H9 (cell line): ENCODE measurements around the gene WSB1. TPM values are rescaled to one million over a fixed set of nuclear protein-coding genes. Genes with fewer than 3 reads are reported as not detected.

ENCODE experiments used
- DNase-seq: peaks from one replicate; pipeline ENCODE4 v3.0.0-alpha.2; 2017
- H2AFZ ChIP-seq: one replicate; pipeline ENCODE4 v1.6.1; 2013; ENCODE audit warnings: mild to moderate bottlenecking, low read length, control low read depth, moderate library complexity
- H2AK5ac ChIP-seq: 2 replicates; pipeline ENCODE4 v1.6.1; 2013; ENCODE audit warnings: low read length, control low read depth, mixed read lengths; ENCODE audit not compliant: insufficient read length
- H2BK120ac ChIP-seq: one replicate; pipeline ENCODE4 v1.6.1; 2013; ENCODE audit warnings: low read depth, mild to moderate bottlenecking, low read length, control low read depth, inconsistent platforms; ENCODE audit not compliant: poor library complexity, severe bottlenecking
- H2BK12ac ChIP-seq: 2 replicates; pipeline ENCODE4 v1.6.1; 2013; ENCODE audit warnings: low read length, control low read depth, mixed read lengths, low read depth; ENCODE audit not compliant: insufficient read length
- H2BK15ac ChIP-seq: 2 replicates; pipeline ENCODE4 v1.6.1; 2013; ENCODE audit warnings: low read depth, low read length, control low read depth
- H2BK20ac ChIP-seq: one replicate; pipeline ENCODE4 v1.6.1; 2013; ENCODE audit warnings: low read depth, mild to moderate bottlenecking, low read length, control low read depth, inconsistent platforms; ENCODE audit not compliant: poor library complexity, severe bottlenecking
- H2BK5ac ChIP-seq: 2 replicates; pipeline ENCODE4 v1.6.1; 2013; ENCODE audit warnings: low read length, control low read depth, mixed read lengths; ENCODE audit not compliant: insufficient read length
- H3K14ac ChIP-seq: 2 replicates; pipeline ENCODE4 v1.6.1; 2013; ENCODE audit warnings: low read length, control low read depth; ENCODE audit not compliant: insufficient read depth
- H3K18ac ChIP-seq: 2 replicates; pipeline ENCODE4 v1.6.1; 2013; ENCODE audit warnings: low read depth, mild to moderate bottlenecking, mixed read lengths, low read length, control low read depth; ENCODE audit not compliant: insufficient read length
- H3K23ac ChIP-seq: 2 replicates; pipeline ENCODE4 v1.6.1; 2013; ENCODE audit warnings: low read length, control low read depth, mixed read lengths, low read depth; ENCODE audit not compliant: insufficient read length
- H3K23me2 ChIP-seq: 2 replicates; pipeline ENCODE4 v1.6.1; 2013; ENCODE audit warnings: low read depth, mild to moderate bottlenecking, mixed read lengths, low read length, control low read depth; ENCODE audit not compliant: insufficient read length, poor library complexity, severe bottlenecking
- H3K27ac ChIP-seq: 2 replicates; pipeline ENCODE4 v1.5.1; 2013; ENCODE audit warnings: low read length, control low read depth, mixed read lengths, low read depth; ENCODE audit not compliant: insufficient read length
- H3K27me3 ChIP-seq: 2 replicates; pipeline ENCODE4 v1.6.1; 2013; ENCODE audit warnings: low read length, control low read depth, inconsistent platforms; ENCODE audit not compliant: insufficient read depth
- H3K4ac ChIP-seq: 2 replicates; pipeline ENCODE4 v1.6.1; 2013; ENCODE audit warnings: low read depth, mild to moderate bottlenecking, control low read depth, inconsistent platforms, low read length, moderate library complexity
- H3K4me1 ChIP-seq: 2 replicates; pipeline ENCODE4 v1.6.1; 2013; ENCODE audit warnings: low read length, control low read depth, inconsistent platforms; ENCODE audit not compliant: insufficient read depth
- H3K4me2 ChIP-seq: 2 replicates; pipeline ENCODE4 v1.6.1; 2013; ENCODE audit warnings: low read length, control low read depth, mixed read lengths; ENCODE audit not compliant: insufficient read length, insufficient read depth
- H3K56ac ChIP-seq: 2 replicates; pipeline ENCODE4 v1.6.1; 2013; ENCODE audit warnings: low read depth, mild to moderate bottlenecking, mixed read lengths, low read length, control low read depth; ENCODE audit not compliant: insufficient read length
- H3K79me1 ChIP-seq: 2 replicates; pipeline ENCODE4 v1.6.1; 2013; ENCODE audit warnings: low read depth, mild to moderate bottlenecking, moderate library complexity, low read length, control low read depth, inconsistent platforms; ENCODE audit not compliant: insufficient read depth, poor library complexity, severe bottlenecking
- H3K79me2 ChIP-seq: 2 replicates; pipeline ENCODE4 v1.6.1; 2013; ENCODE audit warnings: low read length, control low read depth, inconsistent platforms; ENCODE audit not compliant: insufficient read depth
- H3K9ac ChIP-seq: 2 replicates; pipeline ENCODE4 v1.6.1; 2013; ENCODE audit warnings: low read length, control low read depth, mixed read lengths; ENCODE audit not compliant: insufficient read length; ENCODE audit errors: extremely low read depth
- H3K9me3 ChIP-seq: one replicate; pipeline ENCODE4 v1.6.1; 2013; ENCODE audit warnings: low read depth, low read length, inconsistent platforms; ENCODE audit not compliant: control insufficient read depth
- H3T11ph ChIP-seq: one replicate; pipeline ENCODE4 v1.6.1; 2013; ENCODE audit warnings: mild to moderate bottlenecking, low read length, control low read depth, inconsistent platforms
- H4K20me1 ChIP-seq: one replicate; pipeline ENCODE4 v1.6.1; 2013; ENCODE audit not compliant: control insufficient read depth, insufficient read length, insufficient read depth
- H4K5ac ChIP-seq: 2 replicates; pipeline ENCODE4 v1.6.1; 2013; ENCODE audit warnings: low read depth, mild to moderate bottlenecking, mixed read lengths, low read length, control low read depth; ENCODE audit not compliant: insufficient read length
- H4K8ac ChIP-seq: replicated peaks from 2 replicates; pipeline ENCODE4 v1.6.1; 2013; ENCODE audit warnings: low read length, control low read depth, mixed read lengths, low read depth; ENCODE audit not compliant: insufficient read length
- H4K91ac ChIP-seq: 2 replicates; pipeline ENCODE4 v1.6.1; 2013; ENCODE audit warnings: low read depth, mild to moderate bottlenecking, moderate library complexity, mixed read lengths, low read length, control low read depth; ENCODE audit not compliant: insufficient read length
- H3K27ac Mint-ChIP-seq, 3 experiments: 2 replicates in 2 of 3; 3 replicates in 1 of 3; pipeline ENCODE4 v1.8.0; 2020 to 2021; ENCODE audit warnings: mixed read lengths in 3 of 3, mild to moderate bottlenecking in 1 of 3, moderate library complexity in 1 of 3
- H3K27me3 Mint-ChIP-seq: 2 replicates; pipeline ENCODE4 v1.8.0; 2021; ENCODE audit warnings: low read depth, mild to moderate bottlenecking, moderate library complexity, mixed read lengths
- H3K36me3 Mint-ChIP-seq, 3 experiments: 2 replicates in 2 of 3; 3 replicates in 1 of 3; pipeline ENCODE4 v1.8.0; 2020 to 2021; ENCODE audit warnings: low read depth in 3 of 3, mixed read lengths in 3 of 3; ENCODE audit not compliant: insufficient read depth in 1 of 3
- H3K4me1 Mint-ChIP-seq, 2 experiments: 2 replicates each; pipeline ENCODE4 v1.8.0; 2020; ENCODE audit warnings: mixed read lengths in 2 of 2
- H3K4me3 Mint-ChIP-seq, 2 experiments: 2 replicates in 1 of 2; 3 replicates in 1 of 2; pipeline ENCODE4 v1.8.0; 2020 to 2021; ENCODE audit warnings: mild to moderate bottlenecking in 2 of 2, mixed read lengths in 2 of 2, moderate library complexity in 1 of 2
- H3K9me3 Mint-ChIP-seq, 2 experiments: 2 replicates in 1 of 2; 3 replicates in 1 of 2; pipeline ENCODE4 v1.8.0; 2020; ENCODE audit warnings: mild to moderate bottlenecking in 2 of 2, mixed read lengths in 2 of 2, moderate library complexity in 1 of 2
- total RNA-seq: library from RNA; stranded (reverse); gene quantifications from 2 replicates; pipeline ENCODE4 v1.2.1, GENCODE V29; 2021
- TF ChIP-seq, protein P1 (sequence below): fragments of 200-600 bp; sonication (generic); conservative IDR thresholded peaks from 3 replicates; pipeline ENCODE4 v1.8.0; 2021; ENCODE audit warnings: antibody characterized with exemption, mild to moderate bottlenecking

The WSB1 gene
- total RNA-seq, 1 experiment from 2014 or later = 187 TPM

DNA sequence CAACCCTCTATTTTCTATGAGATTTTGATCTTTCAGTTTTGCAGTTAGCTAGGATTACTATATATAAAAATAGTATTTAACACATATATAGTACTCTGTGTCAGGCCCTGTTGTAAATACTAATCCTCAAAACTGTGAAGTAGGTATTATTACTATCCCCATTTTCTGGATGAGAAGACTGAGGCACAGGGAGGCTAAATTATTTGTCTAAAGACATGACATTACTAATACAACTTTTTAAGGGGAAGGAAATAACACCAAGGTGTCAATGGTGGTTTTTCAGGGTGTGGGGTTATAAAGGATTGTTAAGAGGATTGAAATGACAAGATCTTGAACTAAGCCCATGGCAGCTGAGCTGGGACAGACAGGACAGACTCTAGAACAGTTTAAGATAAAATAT, 4.1 kb upstream of the WSB1 start:
- TF ChIP-seq, protein P1, sequence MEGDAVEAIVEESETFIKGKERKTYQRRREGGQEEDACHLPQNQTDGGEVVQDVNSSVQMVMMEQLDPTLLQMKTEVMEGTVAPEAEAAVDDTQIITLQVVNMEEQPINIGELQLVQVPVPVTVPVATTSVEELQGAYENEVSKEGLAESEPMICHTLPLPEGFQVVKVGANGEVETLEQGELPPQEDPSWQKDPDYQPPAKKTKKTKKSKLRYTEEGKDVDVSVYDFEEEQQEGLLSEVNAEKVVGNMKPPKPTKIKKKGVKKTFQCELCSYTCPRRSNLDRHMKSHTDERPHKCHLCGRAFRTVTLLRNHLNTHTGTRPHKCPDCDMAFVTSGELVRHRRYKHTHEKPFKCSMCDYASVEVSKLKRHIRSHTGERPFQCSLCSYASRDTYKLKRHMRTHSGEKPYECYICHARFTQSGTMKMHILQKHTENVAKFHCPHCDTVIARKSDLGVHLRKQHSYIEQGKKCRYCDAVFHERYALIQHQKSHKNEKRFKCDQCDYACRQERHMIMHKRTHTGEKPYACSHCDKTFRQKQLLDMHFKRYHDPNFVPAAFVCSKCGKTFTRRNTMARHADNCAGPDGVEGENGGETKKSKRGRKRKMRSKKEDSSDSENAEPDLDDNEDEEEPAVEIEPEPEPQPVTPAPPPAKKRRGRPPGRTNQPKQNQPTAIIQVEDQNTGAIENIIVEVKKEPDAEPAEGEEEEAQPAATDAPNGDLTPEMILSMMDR = no peak
- no peak overlapping the region for H2AFZ ChIP-seq
- no peak overlapping the region; a peak in 1 of 7 replicates for H3K27ac Mint-ChIP-seq
- H3K23ac ChIP-seq = no peak overlapping the region
- H3K27me3 ChIP-seq = no peaks in the 10 kb centered on the region
- H3K9ac ChIP-seq = no peak overlapping the region
- peaks cover 7 to 8% of the 10 kb centered on the region in 2 experiments for H3K4me1 Mint-ChIP-seq
- no peak overlapping the region for H3K4ac ChIP-seq
- H4K91ac ChIP-seq = no peak overlapping the region
- H4K8ac ChIP-seq = no peak overlapping the region
- no peak overlapping the region for H2BK20ac ChIP-seq
- H4K5ac ChIP-seq = no peak overlapping the region
- H3K27me3 Mint-ChIP-seq = no peaks in the 10 kb centered on the region
- H2BK5ac ChIP-seq = no peak overlapping the region
- no peak overlapping the region for H2BK12ac ChIP-seq
- no peak overlapping the region for H3T11ph ChIP-seq
- peaks cover under 1% of the 10 kb centered on the region for H3K23me2 ChIP-seq
- H4K20me1 ChIP-seq = no peaks in the 10 kb centered on the region
- peaks cover 3% of the 10 kb centered on the region; the same call in 1 of the 2 replicates for H3K79me2 ChIP-seq
- H3K9me3 Mint-ChIP-seq = no peaks in the 10 kb centered on the region
- H3K14ac ChIP-seq = no peak overlapping the region
- H3K18ac ChIP-seq = no peak overlapping the region
- no peak overlapping the region for H2AK5ac ChIP-seq
- no peak overlapping the region for H3K27ac ChIP-seq
- H3K9me3 ChIP-seq = no peaks in the 10 kb centered on the region
- no peak overlapping the region for H2BK15ac ChIP-seq
- H2BK120ac ChIP-seq = no peak overlapping the region
- no peaks in the 10 kb centered on the region for H3K79me1 ChIP-seq
- no peak overlapping the region for H3K4me2 ChIP-seq
- no peak overlapping the region for H3K56ac ChIP-seq
- no peak overlapping the region for H3K4me3 Mint-ChIP-seq
- H3K36me3 Mint-ChIP-seq = peaks cover 0 to 4% (median 3%) of the 10 kb centered on the region in 3 experiments; a peak in 2 of 7 replicates
- H3K4me1 ChIP-seq = no peaks in the 10 kb centered on the region; the same call in 1 of the 2 replicates
- DNase-seq = no peak
